Measurements from ENCODE around the gene GLIPR1.

Gene GLIPR1

DNA sequence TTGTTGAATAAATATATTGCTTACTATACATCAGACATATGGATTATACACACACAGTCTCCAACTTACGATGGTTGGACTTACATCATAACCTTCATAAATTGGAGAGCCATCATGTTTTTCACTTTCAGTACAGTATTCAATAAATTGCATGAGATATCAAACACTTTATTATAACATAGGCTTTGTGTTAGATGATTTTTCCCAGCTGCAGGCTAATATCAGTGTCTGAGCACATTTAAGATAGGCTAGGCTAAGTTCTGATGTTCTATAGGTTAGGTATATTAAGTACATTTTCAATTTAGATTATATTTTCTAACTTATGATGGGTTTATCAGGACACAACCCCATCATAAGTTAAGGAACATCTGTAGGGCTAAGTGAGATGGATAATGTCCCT lies 48.8 kb downstream of the GLIPR1 start:
- no peak for TF ChIP-seq CTCF (conservative IDR thresholded peaks at IDR 0.05; ENCODE audit: control insufficient read depth, insufficient read depth, low read depth, low read length)
- DNase-seq (ENCODE audit: low read depth), result no peak

DNA sequence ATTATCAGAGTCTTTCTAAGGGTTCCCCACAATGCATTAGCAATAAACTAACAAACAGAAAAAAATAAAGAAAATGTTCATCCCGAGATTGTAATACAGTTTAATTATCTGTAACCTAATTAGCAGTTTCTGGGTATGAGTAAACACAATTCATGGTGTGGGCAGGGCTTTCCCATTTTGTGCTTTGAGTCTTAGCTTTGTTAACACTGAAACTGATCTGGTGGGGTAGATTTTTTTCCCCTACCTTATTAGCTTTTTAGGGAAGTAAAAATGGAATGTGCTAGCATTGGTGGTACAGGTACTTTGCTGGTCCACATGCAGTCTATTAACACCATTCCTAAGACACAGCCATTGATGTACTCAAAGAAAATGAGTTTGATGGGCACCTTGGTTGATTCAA lies 49.3 kb downstream of the GLIPR1 start:
- no peak for DNase-seq (ENCODE audit: low read depth)
- no peak overlapping the region for H3K4me3 ChIP-seq (ENCODE audit: control insufficient read depth, low read depth, low read length)
- no peak for TF ChIP-seq CTCF (conservative IDR thresholded peaks at IDR 0.05; ENCODE audit: control insufficient read depth, insufficient read depth, low read depth, low read length)

More for the DNA sequence above, 48.8 kb downstream of the GLIPR1 start:
- H3K4me3 ChIP-seq (ENCODE audit: control insufficient read depth, low read depth, low read length), result no peak overlapping the region

- DNase-seq (ENCODE audit: low read depth), result no peak
- no peak overlapping the region for H3K4me3 ChIP-seq (ENCODE audit: control insufficient read depth, low read depth, low read length)
- TF ChIP-seq CTCF (conservative IDR thresholded peaks at IDR 0.05; ENCODE audit: control insufficient read depth, insufficient read depth, low read depth, low read length), result no peak
These were observed 52.7 kb downstream of the GLIPR1 start for GRCh38 chr12:75533239-75533638.

DNA sequence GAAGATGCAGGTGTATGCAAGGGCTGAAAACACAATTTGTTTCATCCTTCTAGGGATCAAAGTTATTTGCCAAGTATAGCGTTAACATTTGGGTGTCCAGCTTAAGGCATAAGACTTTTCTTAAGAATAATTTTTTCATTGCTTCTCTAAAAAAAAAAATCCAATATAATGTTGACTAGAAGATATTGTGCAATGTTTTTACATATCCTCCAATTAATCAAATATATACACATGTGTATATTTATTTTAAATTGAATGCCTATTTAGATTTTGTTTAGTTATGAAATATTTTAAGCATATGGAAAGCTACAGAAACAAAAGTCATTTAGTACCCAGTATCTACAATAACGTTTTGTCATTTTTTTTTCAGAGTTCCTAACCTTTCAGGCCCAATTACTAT lies 59.3 kb downstream of the GLIPR1 start:
- TF ChIP-seq CTCF (conservative IDR thresholded peaks at IDR 0.05; ENCODE audit: control insufficient read depth, insufficient read depth, low read depth, low read length), result no peak
- DNase-seq (ENCODE audit: low read depth), result no peak
- no peak overlapping the region for H3K4me3 ChIP-seq (ENCODE audit: control insufficient read depth, low read depth, low read length)

GRCh38 chr12:75542942-75543341 lies 62.4 kb downstream of the GLIPR1 start:
- peak; percentile 31 for DNase-seq (ENCODE audit: low read depth)
- H3K4me3 ChIP-seq (ENCODE audit: control insufficient read depth, low read depth, low read length), result no peak overlapping the region
- no peak for TF ChIP-seq CTCF (conservative IDR thresholded peaks at IDR 0.05; ENCODE audit: control insufficient read depth, insufficient read depth, low read depth, low read length)

- no peak for TF ChIP-seq CTCF (conservative IDR thresholded peaks at IDR 0.05; ENCODE audit: control insufficient read depth, insufficient read depth, low read depth, low read length)
- no peak overlapping the region for H3K4me3 ChIP-seq (ENCODE audit: control insufficient read depth, low read depth, low read length)
- no peak for DNase-seq (ENCODE audit: low read depth)
These were observed 63.0 kb downstream of the GLIPR1 start for GRCh38 chr12:75543529-75543928.

GRCh38 chr12:75545636-75546035 lies 65.1 kb downstream of the GLIPR1 start:
- H3K4me3 ChIP-seq (ENCODE audit: control insufficient read depth, low read depth, low read length), result no peak overlapping the region
- no peak for DNase-seq (ENCODE audit: low read depth)
- TF ChIP-seq CTCF (conservative IDR thresholded peaks at IDR 0.05; ENCODE audit: control insufficient read depth, insufficient read depth, low read depth, low read length), result no peak
